ENCODE data around the gene PARD3. TPM values are rescaled to one million over a fixed set of nuclear protein-coding genes. Genes with fewer than 3 reads are reported as not detected.

The PARD3 gene
- polyA plus RNA-seq, 3 donors = 0.51 TPM; not detected in 2

DNA sequence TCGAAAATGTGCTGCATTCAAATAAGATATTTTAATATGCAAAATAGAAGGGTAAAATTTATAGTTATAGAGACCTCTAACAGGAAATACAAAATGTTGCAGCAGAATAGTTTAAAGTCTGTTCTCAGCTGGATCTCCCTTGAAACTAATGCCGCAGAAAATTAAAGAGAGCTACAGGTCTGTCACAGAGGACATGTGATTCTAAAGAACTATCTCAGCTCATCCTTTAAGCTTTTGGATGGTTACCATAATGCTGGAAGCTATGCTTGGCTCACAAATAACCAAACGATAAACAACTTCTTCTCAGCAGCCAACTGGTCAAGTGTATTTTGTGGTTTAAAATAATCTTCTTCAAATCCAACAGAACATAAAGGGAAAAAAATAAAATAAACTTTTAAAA is 353.0 kb downstream of the PARD3 start:
- H3K4me1 ChIP-seq (ENCODE audit: control insufficient read depth in 1 of 2, insufficient read depth in 2 of 2, low read length in 2 of 2) = no peaks in the 10 kb centered on the region
- no peak overlapping the region for H2AFZ ChIP-seq (ENCODE audit: insufficient read depth, low read depth, low read length, poor library complexity, severe bottlenecking)
- H3K9ac ChIP-seq (ENCODE audit: insufficient read depth, low read length, poor library complexity, severe bottlenecking) = no peak overlapping the region
- Mint-ChIP-seq H3K27ac (no peak overlapping the region), H3K4me3 (no peak overlapping the region), H3K36me3 (no peaks in the 10 kb centered on the region), H3K9me3 (peaks cover 0 to 6% (median 2%) of the 10 kb centered on the region in 7 donors), H3K4me1 (no peaks in the 10 kb centered on the region), H3K27me3 (ENCODE audit: low read depth in 3 of 3) (peaks cover 0 to 1% (median 0%) of the 10 kb centered on the region in 3 donors)
- H4K20me1 ChIP-seq (ENCODE audit: insufficient read depth, low read length) = no peaks in the 10 kb centered on the region
- H3K27me3 ChIP-seq (ENCODE audit: control insufficient read depth in 2 of 2, insufficient read depth in 2 of 2, low read length in 2 of 2) = no peaks in the 10 kb centered on the region
- H3K36me3 ChIP-seq (replicated peaks in 1 of 2; ENCODE audit: control insufficient read depth in 1 of 2, insufficient read depth in 2 of 2, low read length in 2 of 2) = no peaks in the 10 kb centered on the region
- no peaks in the 10 kb centered on the region for H3K79me2 ChIP-seq (ENCODE audit: insufficient read depth, low read length)
- intact Hi-C loops (cut with micrococcal nuclease) = no loop called here
- no CpG with 5 or more reads among the region's 3 CpGs for WGBS (ENCODE audit: insufficient coverage)
- DNase-seq = no peak
- no peaks in the 10 kb centered on the region for H3K9me3 ChIP-seq (replicated peaks in 1 of 2; ENCODE audit: control insufficient read depth in 1 of 2, insufficient read depth in 1 of 2, low read length in 2 of 2)
- H3K27ac ChIP-seq (ENCODE audit: low read depth in 1 of 2, low read length in 2 of 2) = no peak overlapping the region
- no peak for TF ChIP-seq CTCF (IDR thresholded peaks at IDR 0.05)
- H3K4me3 ChIP-seq (replicated peaks in 1 of 3; ENCODE audit: low read depth in 2 of 3, low read length in 3 of 3) = no peak overlapping the region
- no peak overlapping the region for H3K4me2 ChIP-seq (replicated peaks; ENCODE audit: extremely low read depth, low read length, poor library complexity, severe bottlenecking)

DNA sequence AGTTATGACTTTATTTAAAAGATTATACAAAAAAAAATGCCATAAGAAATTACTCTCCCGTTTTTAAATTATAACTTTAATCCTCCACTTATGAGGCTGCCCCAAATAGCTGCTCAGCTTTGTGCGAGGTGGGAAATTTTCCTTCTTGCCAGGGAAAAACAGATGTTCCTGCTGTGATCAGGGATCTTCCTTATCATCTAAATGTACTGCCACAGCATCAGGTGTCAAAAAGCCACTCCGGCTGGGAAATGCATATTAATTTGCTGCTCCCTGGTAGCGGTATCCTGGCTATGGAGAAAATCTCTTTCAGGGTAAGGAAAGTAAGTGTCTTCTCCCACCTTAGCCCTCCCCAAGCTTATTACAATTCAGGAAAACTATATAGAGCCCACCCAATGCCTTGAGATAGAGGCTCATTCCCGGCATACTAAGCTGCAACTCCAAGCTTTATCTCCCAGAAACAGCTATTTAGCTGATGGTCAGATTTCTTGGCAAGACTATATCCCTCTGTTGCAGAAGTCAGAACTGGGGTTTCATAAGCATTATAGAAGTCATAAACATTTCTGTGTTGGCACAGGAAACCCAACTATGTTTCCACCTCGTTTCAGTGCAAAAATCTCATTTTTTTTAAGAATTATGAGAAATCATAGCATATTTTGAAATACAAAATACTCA is 360.4 kb downstream of the PARD3 start:
- TF ChIP-seq CTCF (IDR thresholded peaks at IDR 0.05) = no peak
- H3K4me1 ChIP-seq (ENCODE audit: control insufficient read depth in 1 of 2, insufficient read depth in 2 of 2, low read length in 2 of 2) = no peaks in the 10 kb centered on the region
- H3K27ac Mint-ChIP-seq = no peak overlapping the region
- H3K9me3 ChIP-seq (replicated peaks in 1 of 2; ENCODE audit: control insufficient read depth in 1 of 2, insufficient read depth in 1 of 2, low read length in 2 of 2) = no peaks in the 10 kb centered on the region
- peaks cover 0 to 2% (median 1%) of the 10 kb centered on the region in 7 donors for H3K9me3 Mint-ChIP-seq
- H3K36me3 Mint-ChIP-seq = no peaks in the 10 kb centered on the region
- no peak overlapping the region for H2AFZ ChIP-seq (ENCODE audit: insufficient read depth, low read depth, low read length, poor library complexity, severe bottlenecking)
- WGBS (ENCODE audit: insufficient coverage) = 100% methylated on average over 1 of the region's 6 CpGs
- H3K36me3 ChIP-seq (replicated peaks in 1 of 2; ENCODE audit: control insufficient read depth in 1 of 2, insufficient read depth in 2 of 2, low read length in 2 of 2) = no peaks in the 10 kb centered on the region
- H3K27ac ChIP-seq (ENCODE audit: low read depth in 1 of 2, low read length in 2 of 2) = no peak overlapping the region
- no peak overlapping the region for H3K4me3 ChIP-seq (replicated peaks in 1 of 3; ENCODE audit: low read depth in 2 of 3, low read length in 3 of 3)
- H3K4me1 Mint-ChIP-seq = no peaks in the 10 kb centered on the region
- H3K9ac ChIP-seq (ENCODE audit: insufficient read depth, low read length, poor library complexity, severe bottlenecking) = no peak overlapping the region
- no peak for DNase-seq
- H3K27me3 ChIP-seq (ENCODE audit: control insufficient read depth in 2 of 2, insufficient read depth in 2 of 2, low read length in 2 of 2) = no peaks in the 10 kb centered on the region
- intact Hi-C loops (cut with micrococcal nuclease) = no loop called here
- H3K4me3 Mint-ChIP-seq = no peak overlapping the region
- no peaks in the 10 kb centered on the region for H3K79me2 ChIP-seq (ENCODE audit: insufficient read depth, low read length)
- H3K4me2 ChIP-seq (replicated peaks; ENCODE audit: extremely low read depth, low read length, poor library complexity, severe bottlenecking) = no peak overlapping the region
- H3K27me3 Mint-ChIP-seq (ENCODE audit: low read depth in 3 of 3) = peaks cover 0 to 1% (median 0%) of the 10 kb centered on the region in 3 donors
- H4K20me1 ChIP-seq (ENCODE audit: insufficient read depth, low read length) = no peaks in the 10 kb centered on the region

Data from CD14-positive monocyte (primary cell).